HG03521 (cell line): ENCODE measurements around the gene MYCBPAP.

ENCODE experiments used
- ATAC-seq: cut with Tn5 transposase; IDR thresholded peaks from one replicate; pipeline ENCODE4 v1.9.1; 2021; ENCODE audit warnings: mild to moderate bottlenecking, moderate library complexity; ENCODE audit not compliant: unreplicated experiment

MYCBPAP gene, protein sequence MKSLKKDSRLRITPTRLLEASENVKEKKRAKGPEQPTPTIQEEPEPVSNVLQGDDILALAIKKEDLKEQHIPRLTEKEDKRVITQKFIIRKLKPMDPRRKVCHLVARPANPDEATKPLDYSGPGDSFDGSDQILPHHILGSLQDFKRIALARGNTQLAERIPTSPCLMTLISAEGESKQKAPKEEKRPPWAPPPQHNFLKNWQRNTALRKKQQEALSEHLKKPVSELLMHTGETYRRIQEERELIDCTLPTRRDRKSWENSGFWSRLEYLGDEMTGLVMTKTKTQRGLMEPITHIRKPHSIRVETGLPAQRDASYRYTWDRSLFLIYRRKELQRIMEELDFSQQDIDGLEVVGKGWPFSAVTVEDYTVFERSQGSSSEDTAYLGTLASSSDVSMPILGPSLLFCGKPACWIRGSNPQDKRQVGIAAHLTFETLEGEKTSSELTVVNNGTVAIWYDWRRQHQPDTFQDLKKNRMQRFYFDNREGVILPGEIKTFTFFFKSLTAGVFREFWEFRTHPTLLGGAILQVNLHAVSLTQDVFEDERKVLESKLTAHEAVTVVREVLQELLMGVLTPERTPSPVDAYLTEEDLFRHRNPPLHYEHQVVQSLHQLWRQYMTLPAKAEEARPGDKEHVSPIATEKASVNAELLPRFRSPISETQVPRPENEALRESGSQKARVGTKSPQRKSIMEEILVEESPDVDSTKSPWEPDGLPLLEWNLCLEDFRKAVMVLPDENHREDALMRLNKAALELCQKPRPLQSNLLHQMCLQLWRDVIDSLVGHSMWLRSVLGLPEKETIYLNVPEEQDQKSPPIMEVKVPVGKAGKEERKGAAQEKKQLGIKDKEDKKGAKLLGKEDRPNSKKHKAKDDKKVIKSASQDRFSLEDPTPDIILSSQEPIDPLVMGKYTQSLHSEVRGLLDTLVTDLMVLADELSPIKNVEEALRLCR

GRCh38 chr17:50507871-50508572 is at the start of gene MYCBPAP:
Gene MYCBPAP, plus strand, starts transcription at chr17:50508439. Its CDS starts 236 bp downstream, at chr17:50508675.
- ATAC-seq: no peak

- ATAC-seq: no peak
These were observed 49.2 kb upstream of the MYCBPAP start for GRCh38 chr17:50458701-50459676.

GRCh38 chr17:50459756-50460155 is 48.5 kb upstream of the MYCBPAP start:
- no peak for ATAC-seq

DNA sequence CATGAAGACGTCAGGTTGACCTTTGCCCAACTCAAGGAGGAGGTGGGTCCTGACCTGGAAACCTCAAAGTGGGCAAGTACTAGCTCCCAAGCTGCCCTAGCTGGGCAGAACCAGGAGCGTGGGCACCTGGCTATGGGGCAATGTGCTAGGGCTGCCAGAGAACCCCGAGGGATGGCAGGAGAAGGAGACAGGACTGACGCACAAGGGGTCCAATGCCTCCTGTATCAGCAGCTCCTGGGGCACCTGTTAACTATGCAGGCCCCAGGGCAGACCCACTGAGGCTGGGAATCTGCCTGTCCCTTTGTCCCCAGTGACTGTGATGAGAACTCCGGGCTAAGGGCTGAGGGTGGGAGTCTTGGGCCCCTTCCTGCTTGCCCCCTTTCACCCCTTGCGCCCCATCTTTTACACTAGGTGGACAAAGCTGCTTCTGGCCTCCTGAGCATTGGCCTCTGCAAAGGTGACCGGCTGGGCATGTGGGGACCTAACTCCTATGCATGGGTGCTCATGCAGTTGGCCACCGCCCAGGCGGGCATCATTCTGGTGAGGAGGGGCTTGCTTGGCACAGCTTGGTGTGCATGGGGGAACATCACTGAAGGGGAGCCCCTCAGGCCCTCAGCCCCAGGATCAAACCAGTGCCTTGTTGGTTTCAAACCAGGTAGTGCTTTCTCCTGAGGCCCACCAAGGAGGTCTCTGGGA is 47.3 kb upstream of the MYCBPAP start:
- ATAC-seq: no peak

DNA sequence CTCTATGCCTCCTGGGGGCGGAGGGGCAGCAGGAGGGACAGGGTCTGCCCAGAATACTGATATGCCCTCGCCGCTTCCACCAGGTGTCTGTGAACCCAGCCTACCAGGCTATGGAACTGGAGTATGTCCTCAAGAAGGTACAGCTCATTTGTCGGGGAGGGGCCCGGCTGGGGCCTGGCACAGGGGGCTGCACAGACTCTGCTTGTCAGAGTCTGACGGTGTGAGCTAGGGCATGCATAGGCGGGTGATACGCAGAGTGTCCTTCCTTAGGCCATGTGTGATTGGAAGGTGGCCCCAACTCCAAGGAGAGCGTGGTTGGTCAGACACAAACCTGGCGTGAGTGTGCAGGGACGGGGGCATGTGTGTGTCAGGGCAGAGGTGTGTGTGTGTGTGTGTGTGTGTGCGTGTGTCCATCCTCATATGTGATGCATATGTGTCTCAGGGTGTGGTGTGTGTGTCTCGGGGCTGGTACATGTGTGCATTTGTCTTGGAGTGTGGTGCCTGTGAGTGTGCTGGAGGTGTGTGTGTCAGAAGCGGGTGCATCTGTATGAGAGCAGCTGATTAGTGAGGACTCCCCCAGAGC is 46.6 kb upstream of the MYCBPAP start:
- ATAC-seq: no peak

- ATAC-seq: no peak
These were observed 45.8 kb upstream of the MYCBPAP start for GRCh38 chr17:50462446-50462845.

GRCh38 chr17:50464121-50464520 is 44.1 kb upstream of the MYCBPAP start:
- no peak for ATAC-seq

DNA sequence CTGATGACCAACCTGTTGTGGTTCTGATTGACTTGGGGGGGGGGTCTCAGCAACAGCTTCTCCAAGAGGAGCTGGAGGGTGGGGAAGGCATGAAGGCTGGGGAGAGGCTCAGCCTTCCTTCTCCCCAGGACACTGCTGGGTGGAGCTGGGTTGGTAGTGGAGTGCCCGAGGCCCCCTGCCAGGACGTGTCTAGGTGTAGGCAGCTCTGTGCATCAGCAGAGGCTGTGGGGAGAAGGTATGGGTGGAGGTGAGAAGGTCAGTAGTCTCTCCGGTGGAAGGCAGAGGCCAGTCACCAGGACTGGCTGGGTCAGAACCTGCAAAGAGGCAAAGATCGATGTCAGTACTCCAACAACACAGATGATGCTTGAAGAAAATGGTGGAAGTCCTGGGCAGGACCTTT is 43.5 kb upstream of the MYCBPAP start:
- no peak for ATAC-seq

DNA sequence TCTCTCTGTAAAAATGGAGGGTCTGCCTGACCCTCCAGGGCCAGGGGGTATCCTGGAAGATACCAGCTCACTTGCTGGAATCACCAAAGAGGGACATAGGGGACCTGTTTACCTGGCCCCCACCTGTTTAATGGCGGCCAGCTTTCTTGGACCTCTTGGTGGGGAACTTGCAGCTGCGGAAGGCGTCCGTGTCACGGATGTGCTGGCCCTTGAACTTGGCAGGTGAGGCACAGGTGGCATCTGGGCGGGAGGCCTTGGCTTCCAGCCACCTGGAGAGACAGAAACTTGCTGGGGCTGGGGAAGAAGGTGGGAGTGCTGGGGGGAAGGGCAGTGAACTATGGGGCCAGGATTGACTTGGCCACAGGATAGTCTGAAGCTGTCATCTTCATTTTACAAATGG is 43.1 kb upstream of the MYCBPAP start:
- no peak for ATAC-seq

DNA sequence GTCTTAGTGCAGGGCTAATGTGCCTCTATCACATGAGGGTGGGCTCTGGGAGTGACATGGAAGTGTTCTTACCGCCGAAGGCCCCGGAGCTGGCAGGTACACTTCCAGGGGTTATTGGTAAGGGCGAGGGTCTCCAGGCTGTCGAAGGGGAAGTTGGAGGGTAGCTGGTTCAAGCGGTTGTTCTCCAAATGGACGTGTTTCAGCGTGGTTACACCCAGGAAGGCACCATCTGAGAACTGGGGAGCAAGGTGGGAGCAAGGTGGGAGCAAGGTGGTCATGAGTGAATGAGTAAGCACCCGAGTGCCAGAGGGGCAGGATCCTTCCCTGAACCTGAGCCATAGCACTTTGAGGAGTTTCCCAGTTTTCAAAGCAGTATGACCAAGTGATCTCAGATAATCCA is 42.6 kb upstream of the MYCBPAP start:
- no peak for ATAC-seq

- no peak for ATAC-seq
These were observed 41.7 kb upstream of the MYCBPAP start for GRCh38 chr17:50466371-50467113.

DNA sequence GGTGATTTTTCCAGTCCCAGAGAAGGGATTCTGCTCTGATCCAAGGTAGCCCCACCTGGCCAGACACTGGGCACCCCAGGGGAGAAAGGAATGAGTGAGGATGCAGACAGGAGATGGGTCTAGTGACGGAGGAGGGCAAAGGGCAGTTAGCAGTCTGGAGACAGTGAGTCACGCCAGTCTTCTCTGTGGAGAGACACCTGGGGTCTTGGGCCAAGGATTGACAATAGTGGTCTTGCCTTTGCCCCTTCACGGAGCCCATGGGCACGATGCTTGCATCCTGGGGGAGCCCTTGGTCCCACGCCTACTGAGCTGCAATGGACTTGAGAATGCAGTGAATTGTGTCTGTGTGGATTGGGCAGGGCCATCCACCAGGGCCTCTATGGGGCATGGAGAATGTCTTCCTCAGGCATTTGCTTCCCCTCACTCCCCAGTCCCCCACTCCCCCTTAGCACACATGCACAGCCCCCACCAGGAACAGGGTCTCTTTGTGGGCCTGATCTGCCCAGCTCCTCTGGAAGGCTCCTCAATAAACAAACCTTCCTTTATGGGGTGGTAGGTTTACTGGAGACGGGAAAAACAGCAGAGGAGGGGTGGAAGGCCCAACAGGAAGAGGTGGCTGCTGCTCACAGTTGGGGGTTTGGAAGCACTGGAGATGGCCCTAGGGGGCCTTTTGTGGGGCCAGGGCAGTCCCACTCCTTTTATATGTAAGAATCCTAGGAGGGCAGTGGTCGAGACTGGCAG is 41.0 kb upstream of the MYCBPAP start:
- ATAC-seq: no peak

- ATAC-seq: no peak
These were observed 40.4 kb upstream of the MYCBPAP start for GRCh38 chr17:50467855-50468303.

- no peak for ATAC-seq
These were observed 39.7 kb upstream of the MYCBPAP start, which contains the start of gene CHAD for GRCh38 chr17:50468304-50469207. Gene CHAD, minus strand, starts transcription at chr17:50468880. Its CDS starts 67 bp downstream, at chr17:50468813.

GRCh38 chr17:50469208-50469605 is 39.0 kb upstream of the MYCBPAP start:
- ATAC-seq: no peak

- no peak for ATAC-seq
These were observed 38.5 kb upstream of the MYCBPAP start for GRCh38 chr17:50469671-50470305.
